ENCODE measurements around the gene ENGASE.

Gene ENGASE

GRCh38 chr17:79107499-79108231, 33.0 kb downstream of the ENGASE start:
- H3K9me3 ChIP-seq (ENCODE audit: control insufficient read depth, insufficient read depth, low read length) = no peaks in the 10 kb centered on the region
- H3K9ac ChIP-seq (ENCODE audit: low read depth, low read length) = no peak overlapping the region
- no peaks in the 10 kb centered on the region for H3K4me1 ChIP-seq (ENCODE audit: control insufficient read depth, insufficient read depth, low read length)
- H3K4me3 ChIP-seq (ENCODE audit: low read depth, low read length) = no peak overlapping the region
- no peaks in the 10 kb centered on the region for H3K27me3 ChIP-seq (ENCODE audit: control insufficient read depth, insufficient read depth, low read length)
- no peaks in the 10 kb centered on the region for H3K36me3 ChIP-seq (ENCODE audit: control insufficient read depth, insufficient read depth, low read length)

GRCh38 chr17:79108232-79108850, 33.7 kb downstream of the ENGASE start:
- no peaks in the 10 kb centered on the region for H3K27me3 ChIP-seq (ENCODE audit: control insufficient read depth, insufficient read depth, low read length)
- H3K4me3 ChIP-seq (ENCODE audit: low read depth, low read length) = no peak overlapping the region
- no peaks in the 10 kb centered on the region for H3K36me3 ChIP-seq (ENCODE audit: control insufficient read depth, insufficient read depth, low read length)
- H3K9ac ChIP-seq (ENCODE audit: low read depth, low read length) = no peak overlapping the region
- H3K9me3 ChIP-seq (ENCODE audit: control insufficient read depth, insufficient read depth, low read length) = no peaks in the 10 kb centered on the region
- no peaks in the 10 kb centered on the region for H3K4me1 ChIP-seq (ENCODE audit: control insufficient read depth, insufficient read depth, low read length)

DNA sequence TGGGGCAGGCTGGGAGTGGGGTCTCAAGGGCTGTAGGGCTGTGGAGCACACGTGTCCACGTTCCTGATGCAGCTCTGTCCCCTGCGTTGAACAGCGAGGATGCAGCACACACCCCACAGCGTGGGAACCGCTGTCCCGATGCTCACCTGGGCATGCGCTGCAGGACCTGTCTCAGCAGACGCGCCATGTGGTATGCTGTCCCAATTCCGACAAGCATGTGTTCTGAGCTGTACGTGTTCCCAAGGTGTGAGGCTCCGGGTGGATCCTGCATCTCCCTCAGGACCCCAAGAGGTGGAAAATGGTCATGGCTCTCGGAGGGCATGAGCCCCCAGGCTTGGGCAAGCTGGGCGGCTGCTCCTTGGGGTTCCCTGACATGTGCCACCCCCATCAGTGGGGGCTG, 34.2 kb downstream of the ENGASE start:
- Histone ChIP-seq H3K4me1 (ENCODE audit: control insufficient read depth, insufficient read depth, low read length) (no peaks in the 10 kb centered on the region), H3K4me3 (ENCODE audit: low read depth, low read length) (no peak overlapping the region), H3K27me3 (ENCODE audit: control insufficient read depth, insufficient read depth, low read length) (no peaks in the 10 kb centered on the region), H3K9me3 (ENCODE audit: control insufficient read depth, insufficient read depth, low read length) (no peaks in the 10 kb centered on the region), H3K9ac (ENCODE audit: low read depth, low read length) (no peak overlapping the region), H3K36me3 (ENCODE audit: control insufficient read depth, insufficient read depth, low read length) (no peaks in the 10 kb centered on the region)

DNA sequence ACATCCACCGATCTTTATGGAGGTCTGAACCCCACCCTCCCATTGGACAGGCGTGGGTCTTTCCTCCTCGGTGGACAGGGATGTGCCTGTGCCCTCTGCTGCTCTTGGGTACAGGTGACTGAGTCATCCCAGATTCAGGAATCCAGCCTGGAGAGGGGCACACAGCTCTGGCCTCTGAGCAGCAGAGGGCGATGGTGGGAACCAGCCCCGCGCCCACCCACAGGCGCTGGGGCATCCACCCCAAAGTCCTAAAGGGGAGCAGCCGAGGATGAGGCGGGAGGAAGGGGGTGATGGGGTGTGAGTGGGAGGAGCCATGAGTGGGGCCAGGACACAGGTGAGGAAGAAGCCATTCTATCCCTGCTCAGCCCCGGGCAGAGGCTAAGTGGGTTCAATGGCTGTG, 35.0 kb downstream of the ENGASE start:
- no peaks in the 10 kb centered on the region for H3K27me3 ChIP-seq (ENCODE audit: control insufficient read depth, insufficient read depth, low read length)
- no peaks in the 10 kb centered on the region for H3K4me1 ChIP-seq (ENCODE audit: control insufficient read depth, insufficient read depth, low read length)
- no peaks in the 10 kb centered on the region for H3K36me3 ChIP-seq (ENCODE audit: control insufficient read depth, insufficient read depth, low read length)
- no peak overlapping the region for H3K4me3 ChIP-seq (ENCODE audit: low read depth, low read length)
- H3K9me3 ChIP-seq (ENCODE audit: control insufficient read depth, insufficient read depth, low read length) = no peaks in the 10 kb centered on the region
- no peak overlapping the region for H3K9ac ChIP-seq (ENCODE audit: low read depth, low read length)

GRCh38 chr17:79111097-79111496, 36.5 kb downstream of the ENGASE start:
- Histone ChIP-seq H3K9ac (ENCODE audit: low read depth, low read length) (no peak overlapping the region), H3K36me3 (ENCODE audit: control insufficient read depth, insufficient read depth, low read length) (no peaks in the 10 kb centered on the region), H3K4me3 (ENCODE audit: low read depth, low read length) (no peak overlapping the region), H3K9me3 (ENCODE audit: control insufficient read depth, insufficient read depth, low read length) (no peaks in the 10 kb centered on the region), H3K4me1 (ENCODE audit: control insufficient read depth, insufficient read depth, low read length) (no peaks in the 10 kb centered on the region), H3K27me3 (ENCODE audit: control insufficient read depth, insufficient read depth, low read length) (no peaks in the 10 kb centered on the region)

DNA sequence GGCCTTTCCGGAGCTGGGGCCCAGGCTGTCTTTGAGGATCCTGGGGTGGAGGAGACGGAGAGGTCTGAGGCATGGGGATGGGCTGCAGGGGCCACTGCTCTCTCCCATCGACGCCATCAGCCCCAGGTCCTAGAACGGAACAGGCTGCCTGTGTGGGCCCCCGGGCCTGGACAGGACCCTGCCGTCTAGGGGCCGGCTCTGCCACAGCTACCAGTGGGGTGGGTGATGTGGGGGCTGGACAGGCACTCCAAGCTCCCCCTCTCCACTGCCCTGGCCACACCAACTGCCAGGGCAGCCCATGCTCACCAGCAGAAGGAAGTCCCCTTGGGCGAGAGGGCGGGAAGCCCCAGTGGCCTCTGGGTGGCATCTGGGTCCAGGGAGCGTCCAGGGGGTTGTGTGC, 37.8 kb downstream of the ENGASE start:
- Histone ChIP-seq H3K36me3 (ENCODE audit: control insufficient read depth, insufficient read depth, low read length) (no peaks in the 10 kb centered on the region), H3K4me1 (ENCODE audit: control insufficient read depth, insufficient read depth, low read length) (no peaks in the 10 kb centered on the region), H3K4me3 (ENCODE audit: low read depth, low read length) (no peak overlapping the region), H3K27me3 (ENCODE audit: control insufficient read depth, insufficient read depth, low read length) (no peaks in the 10 kb centered on the region), H3K9me3 (ENCODE audit: control insufficient read depth, insufficient read depth, low read length) (no peaks in the 10 kb centered on the region), H3K9ac (ENCODE audit: low read depth, low read length) (no peak overlapping the region)

DNA sequence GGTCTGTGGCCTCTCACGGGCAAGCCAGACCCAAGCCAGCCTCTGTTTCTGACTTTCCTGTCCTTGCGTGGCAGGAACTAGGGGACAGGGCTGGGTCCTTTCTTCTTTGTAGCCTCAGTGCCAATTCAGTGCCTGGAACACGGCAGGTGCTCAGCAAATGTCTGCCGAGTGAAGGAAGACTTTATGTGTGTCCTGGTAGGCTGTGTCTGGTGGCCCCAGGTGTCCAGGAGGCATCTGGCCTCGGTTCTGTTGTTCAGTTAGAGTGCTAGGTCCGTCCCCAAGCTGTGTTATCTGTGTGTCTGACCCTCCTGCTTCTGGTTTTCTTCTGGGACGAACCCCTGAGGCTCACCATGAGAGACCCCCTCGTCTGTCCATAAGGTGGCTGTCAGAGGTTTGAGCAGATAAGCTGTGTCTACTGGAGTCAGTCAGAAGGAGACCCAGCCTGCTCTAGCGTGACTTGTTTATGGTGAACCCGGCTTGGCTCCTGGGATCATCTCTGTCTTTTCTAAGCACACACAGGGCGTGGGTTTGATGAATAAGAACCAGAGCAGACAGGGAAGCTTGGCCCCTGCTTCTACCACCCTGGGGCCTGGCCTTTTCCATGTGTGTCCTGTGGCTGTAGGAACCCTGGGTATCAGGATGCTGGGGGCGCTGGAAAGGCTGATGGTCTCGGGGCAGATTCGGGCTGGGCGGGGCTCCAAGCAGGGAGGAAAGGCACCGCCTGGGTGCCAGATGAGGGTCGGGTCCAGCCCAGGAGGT, 39.3 kb downstream of the ENGASE start:
- Histone ChIP-seq H3K4me3 (ENCODE audit: low read depth, low read length) (no peak overlapping the region), H3K36me3 (ENCODE audit: control insufficient read depth, insufficient read depth, low read length) (no peaks in the 10 kb centered on the region), H3K9ac (ENCODE audit: low read depth, low read length) (no peak overlapping the region), H3K27me3 (ENCODE audit: control insufficient read depth, insufficient read depth, low read length) (no peaks in the 10 kb centered on the region), H3K4me1 (ENCODE audit: control insufficient read depth, insufficient read depth, low read length) (no peaks in the 10 kb centered on the region), H3K9me3 (ENCODE audit: control insufficient read depth, insufficient read depth, low read length) (no peaks in the 10 kb centered on the region)

DNA sequence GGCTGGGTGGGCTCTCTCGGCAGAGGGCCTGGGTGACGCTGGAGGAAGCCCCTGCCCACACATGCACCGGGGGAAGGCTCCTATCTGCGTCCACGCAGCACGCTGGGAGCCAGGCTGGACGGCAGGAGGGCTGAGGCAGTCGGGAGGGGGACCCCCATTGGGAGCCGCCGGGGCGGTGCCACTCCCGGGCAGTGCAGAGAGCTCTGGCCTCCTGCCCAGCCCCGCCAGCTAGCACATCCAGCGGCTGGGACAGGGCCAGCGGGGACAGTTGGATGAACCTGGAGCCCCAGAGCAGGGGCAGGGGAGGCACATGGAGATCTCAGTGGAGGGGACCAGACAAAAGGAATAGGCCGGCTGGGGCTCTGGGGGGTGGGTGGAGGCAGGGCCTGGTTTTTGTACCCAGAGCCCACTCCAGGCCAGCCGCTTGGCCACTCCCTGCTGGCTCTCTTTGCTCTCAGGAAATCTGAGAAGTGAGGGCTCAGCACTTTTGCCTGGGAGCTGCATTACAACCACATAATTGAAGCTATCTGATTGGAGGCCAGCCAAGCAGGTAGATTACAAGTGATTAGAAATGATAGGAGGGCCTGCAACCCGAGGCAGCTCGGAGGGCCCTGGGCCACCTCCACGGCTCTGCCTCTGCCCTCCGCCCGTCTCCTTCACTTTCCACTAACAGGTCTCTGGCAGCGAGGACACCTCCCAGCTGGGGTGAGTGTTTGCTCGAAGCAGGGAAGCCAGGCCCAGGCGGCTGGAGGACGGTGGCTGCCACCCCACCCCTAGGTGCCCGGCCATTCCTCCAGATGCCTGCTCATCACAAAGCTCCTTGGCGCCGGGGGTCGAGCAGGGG, 40.1 kb downstream of the ENGASE start:
- Histone ChIP-seq H3K4me1 (ENCODE audit: control insufficient read depth, insufficient read depth, low read length) (no peaks in the 10 kb centered on the region), H3K9ac (ENCODE audit: low read depth, low read length) (no peak overlapping the region), H3K27me3 (ENCODE audit: control insufficient read depth, insufficient read depth, low read length) (no peaks in the 10 kb centered on the region), H3K9me3 (ENCODE audit: control insufficient read depth, insufficient read depth, low read length) (no peaks in the 10 kb centered on the region), H3K4me3 (ENCODE audit: low read depth, low read length) (no peak overlapping the region), H3K36me3 (ENCODE audit: control insufficient read depth, insufficient read depth, low read length) (no peaks in the 10 kb centered on the region)

- Histone ChIP-seq H3K27me3 (ENCODE audit: control insufficient read depth, insufficient read depth, low read length) (no peaks in the 10 kb centered on the region), H3K4me1 (ENCODE audit: control insufficient read depth, insufficient read depth, low read length) (no peaks in the 10 kb centered on the region), H3K9ac (ENCODE audit: low read depth, low read length) (no peak overlapping the region), H3K4me3 (ENCODE audit: low read depth, low read length) (no peak overlapping the region), H3K9me3 (ENCODE audit: control insufficient read depth, insufficient read depth, low read length) (no peaks in the 10 kb centered on the region), H3K36me3 (ENCODE audit: control insufficient read depth, insufficient read depth, low read length) (no peaks in the 10 kb centered on the region)
These were observed 40.9 kb downstream of the ENGASE start for GRCh38 chr17:79115487-79115886.

DNA sequence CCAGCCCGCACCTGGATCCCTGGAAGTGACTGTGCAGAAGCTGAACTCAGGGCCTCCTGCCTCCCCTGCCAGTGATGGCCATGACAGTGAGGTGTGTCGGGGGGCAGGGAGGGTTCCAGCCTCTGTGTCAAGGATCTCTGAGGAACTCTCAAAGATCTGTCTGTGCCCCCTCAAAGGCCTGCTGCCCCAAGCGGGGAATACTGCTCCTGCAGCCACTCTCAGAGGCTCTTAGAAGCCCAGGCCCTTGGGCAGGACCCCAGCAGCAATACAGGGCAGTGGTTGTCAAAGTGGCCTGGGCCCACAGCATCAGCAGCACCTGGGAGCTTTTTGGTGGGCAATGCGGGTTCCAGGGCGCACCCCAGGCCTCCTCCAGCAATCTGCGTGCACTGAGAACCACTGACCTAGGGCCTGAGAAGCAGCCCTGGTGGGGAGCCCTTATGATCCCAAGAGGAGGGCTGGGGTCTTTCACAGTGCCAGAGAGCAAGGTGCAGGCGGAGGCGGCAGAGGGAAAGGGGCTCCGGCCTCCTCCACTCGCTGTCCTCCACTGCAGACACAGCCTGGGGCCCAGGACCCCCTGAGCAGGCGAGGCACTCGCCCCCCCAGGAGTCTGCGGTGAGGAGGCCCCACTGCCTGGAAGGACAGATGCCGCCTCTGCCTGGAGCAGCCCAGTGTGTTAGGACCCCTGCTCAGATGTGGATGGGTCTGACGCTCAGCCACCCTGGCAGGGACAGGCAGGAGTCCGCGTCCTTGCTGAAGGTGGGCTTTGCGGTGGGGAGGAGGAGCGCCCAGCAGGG, 42.1 kb downstream of the ENGASE start:
- Histone ChIP-seq H3K27me3 (ENCODE audit: control insufficient read depth, insufficient read depth, low read length) (no peaks in the 10 kb centered on the region), H3K4me3 (ENCODE audit: low read depth, low read length) (no peak overlapping the region), H3K36me3 (ENCODE audit: control insufficient read depth, insufficient read depth, low read length) (no peaks in the 10 kb centered on the region)

More for the DNA sequence above, 42.1 kb downstream of the ENGASE start:
- Histone ChIP-seq H3K9ac (ENCODE audit: low read depth, low read length) (no peak overlapping the region), H3K9me3 (ENCODE audit: control insufficient read depth, insufficient read depth, low read length) (no peaks in the 10 kb centered on the region), H3K4me1 (ENCODE audit: control insufficient read depth, insufficient read depth, low read length) (no peaks in the 10 kb centered on the region)

All from iPS-15b (cell line).